Keratinocyte (primary cell): ENCODE data around the gene TRIM9. TPM values are rescaled to one million over a fixed set of nuclear protein-coding genes. Genes with fewer than 3 reads are reported as not detected.

Experiments
- DNase-seq: peaks from one replicate; pipeline ENCODE4 v3.0.0-alpha.2; 2011; ENCODE audit warnings: low read depth, missing footprints, low spot score
- FAIRE-seq: peaks from 2 replicates; lab custom pipeline; 2011; peaks lifted over from hg19 to GRCh38; lab: Jason Lieb, UNC
- H2AFZ ChIP-seq: 2 replicates; pipeline ENCODE4 v1.6.0; 2012; ENCODE audit warnings: low read length, control low read depth, inconsistent platforms; ENCODE audit not compliant: control insufficient read depth
- H3K27ac ChIP-seq: 2 replicates; pipeline ENCODE4 v1.5.1; 2011; ENCODE audit warnings: low read length; ENCODE audit not compliant: control insufficient read depth, insufficient read depth
- H3K27me3 ChIP-seq: 3 replicates; pipeline ENCODE4 v1.6.0; 2011; ENCODE audit warnings: low read length; ENCODE audit not compliant: control insufficient read depth, insufficient read depth; ENCODE audit errors: extremely low read depth
- H3K36me3 ChIP-seq, 2 experiments: 2 replicates in 1 of 2; 3 replicates in 1 of 2; pipeline ENCODE4 v1.5.1; 2011; ENCODE audit warnings: low read length in 2 of 2, mild to moderate bottlenecking in 1 of 2; ENCODE audit not compliant: control insufficient read depth in 2 of 2, insufficient read depth in 2 of 2; ENCODE audit errors: extremely low read depth in 1 of 2
- H3K4me1 ChIP-seq: 3 replicates; pipeline ENCODE4 v1.5.1; 2011; ENCODE audit warnings: low read length; ENCODE audit not compliant: control insufficient read depth, insufficient read depth; ENCODE audit errors: extremely low read depth
- H3K4me2 ChIP-seq: 3 replicates; pipeline ENCODE4 v1.6.0; 2011; ENCODE audit warnings: low read depth, low read length; ENCODE audit not compliant: control insufficient read depth, insufficient read depth; ENCODE audit errors: extremely low read depth
- H3K4me3 ChIP-seq, 3 experiments: fragments of 200-600 bp in 1 of 3; sonication (generic) in 1 of 3; 2 replicates in 2 of 3; 3 replicates in 1 of 3; pipeline ENCODE4 v1.5.1; 2011 to 2016; ENCODE audit warnings: low read length in 3 of 3, mild to moderate bottlenecking in 3 of 3, control low read depth in 2 of 3, inconsistent platforms in 1 of 3, low read depth in 1 of 3, mixed read lengths in 1 of 3, mixed run types in 1 of 3, moderate library complexity in 1 of 3; ENCODE audit not compliant: control insufficient read depth in 2 of 3, insufficient read depth in 2 of 3; ENCODE audit errors: extremely low read depth in 1 of 3
- H3K79me2 ChIP-seq: 2 replicates; pipeline ENCODE4 v1.6.0; 2012; ENCODE audit warnings: low read length; ENCODE audit not compliant: control insufficient read depth, insufficient read depth
- H3K9ac ChIP-seq: 3 replicates; pipeline ENCODE4 v1.6.0; 2011; ENCODE audit warnings: low read length; ENCODE audit not compliant: control insufficient read depth, insufficient read depth; ENCODE audit errors: extremely low read depth
- H3K9me1 ChIP-seq: 3 replicates; pipeline ENCODE4 v1.6.0; 2011; ENCODE audit warnings: low read length; ENCODE audit not compliant: control insufficient read depth, insufficient read depth; ENCODE audit errors: extremely low read depth
- H3K9me3 ChIP-seq: 2 replicates; pipeline ENCODE4 v1.5.1; 2012; ENCODE audit warnings: low read depth, low read length; ENCODE audit not compliant: control insufficient read depth
- H4K20me1 ChIP-seq: 3 replicates; pipeline ENCODE4 v1.6.0; 2011; ENCODE audit warnings: low read length; ENCODE audit not compliant: control insufficient read depth, insufficient read depth; ENCODE audit errors: extremely low read depth
- CTCF ChIP-seq, 3 experiments: IDR thresholded peaks in 1 of 3; conservative IDR thresholded peaks in 1 of 3; optimal IDR thresholded peaks in 1 of 3; 2 replicates in 2 of 3; 3 replicates in 1 of 3; pipeline versions ENCODE3 to v1.5.1; 2011; ENCODE audit warnings: low read length in 3 of 3, mild to moderate bottlenecking in 3 of 3, moderate library complexity in 2 of 3, control low read depth in 1 of 3, inconsistent platforms in 1 of 3; ENCODE audit not compliant: insufficient read depth in 2 of 3; ENCODE audit errors: extremely low read depth in 1 of 3
- EZH2 ChIP-seq: IDR thresholded peaks from one replicate; pipeline ENCODE4 v1.6.1; 2012; ENCODE audit warnings: inconsistent platforms, mild to moderate bottlenecking, low read length, moderate library complexity
- dilution Hi-C: fragments of 300-500 bp; cut with MboI; formaldehyde crosslinking; loops from one replicate; pipeline ENCODE4 v1.7.0; 2020; ENCODE audit warnings: low sequenced_read_pairs; ENCODE audit not compliant: extremely low pct_ligation_motif_present
- polyA plus RNA-seq, 5 experiments: library from polyadenylated mRNA; depleted of rRNA in 3 of 5; stranded (reverse) in 3 of 5; stranded (forward) in 1 of 5; unstranded in 1 of 5; fragments of >200 nt; gene quantifications; 1 replicate in 1 of 5; 2 replicates in 3 of 5; 3 replicates in 1 of 5; pipeline versions ENCODE4 v1.2.1 to v1.2.3, GENCODE V29; 2011 to 2012; ENCODE audit warnings: missing spikeins in 2 of 5, low read depth in 1 of 5, low replicate concordance in 1 of 5

Gene TRIM9
- polyA plus RNA-seq, 1 donor (not counting 4 experiments of a cell fraction or from before 2014, with no cell fraction given): 0.04 TPM

GRCh38 chr14:51066576-51066975, 28.3 kb downstream of the TRIM9 start:
- no peak for TF ChIP-seq EZH2
- no peak for TF ChIP-seq CTCF (optimal IDR thresholded peaks at IDR 0.05 in 1 of 3, IDR thresholded peaks at IDR 0.05 in 1 of 3, conservative IDR thresholded peaks at IDR 0.05 in 1 of 3; ENCODE audit: extremely low read depth in 1 of 3, insufficient read depth in 2 of 3, low read length in 3 of 3)
- FAIRE-seq: no peak

GRCh38 chr14:51059032-51059431, 35.9 kb downstream of the TRIM9 start:
- no peak overlapping the region for H3K27ac ChIP-seq
- DNase-seq (no peak), FAIRE-seq (no peak)
- TF ChIP-seq CTCF (optimal IDR thresholded peaks at IDR 0.05 in 1 of 3, IDR thresholded peaks at IDR 0.05 in 1 of 3, conservative IDR thresholded peaks at IDR 0.05 in 1 of 3; ENCODE audit: extremely low read depth in 1 of 3, insufficient read depth in 2 of 3, low read length in 3 of 3) (no peak), EZH2 (no peak)
- H3K4me2 ChIP-seq: no peak overlapping the region
- H3K9ac ChIP-seq: no peak overlapping the region
- no peak overlapping the region for H2AFZ ChIP-seq
- H3K36me3 ChIP-seq: no peaks in the 10 kb centered on the region
- H3K4me3 ChIP-seq: no peak overlapping the region
- no peaks in the 10 kb centered on the region for H3K4me1 ChIP-seq
- H3K9me3 ChIP-seq: no peaks in the 10 kb centered on the region
- no peaks in the 10 kb centered on the region for H3K27me3 ChIP-seq
- H3K9me1 ChIP-seq: no peaks in the 10 kb centered on the region
- no peaks in the 10 kb centered on the region for H3K79me2 ChIP-seq
- no peaks in the 10 kb centered on the region for H4K20me1 ChIP-seq
- dilution Hi-C loops: no loop called here

More at GRCh38 chr14:51066576-51066975, 28.3 kb downstream of the TRIM9 start:
- DNase-seq: no peak
- Histone ChIP-seq H3K79me2 (no peaks in the 10 kb centered on the region), H3K4me2 (no peak overlapping the region), H3K9ac (no peak overlapping the region), H3K36me3 (no peaks in the 10 kb centered on the region), H3K4me1 (no peaks in the 10 kb centered on the region), H3K9me1 (no peaks in the 10 kb centered on the region), H2AFZ (no peak overlapping the region), H3K4me3 (no peak overlapping the region), H3K27ac (no peak overlapping the region), H3K27me3 (peaks cover 10% of the 10 kb centered on the region), H3K9me3 (no peaks in the 10 kb centered on the region), H4K20me1 (no peaks in the 10 kb centered on the region)
- dilution Hi-C loops: no loop called here
